GM12878 (cell line): Measurements from ENCODE around the gene TMEM259.

ENCODE experiments used
- CTCF ChIP-seq, 3 experiments: IDR thresholded peaks in 2 of 3; conservative IDR thresholded peaks in 1 of 3; 2 replicates each; pipeline ENCODE4 v1.5.1; 2011; ENCODE audit warnings: low read depth in 3 of 3, low read length in 3 of 3, mild to moderate bottlenecking in 3 of 3, control low read depth in 2 of 3, moderate library complexity in 2 of 3, inconsistent platforms in 1 of 3, mixed read lengths in 1 of 3; ENCODE audit not compliant: control insufficient read depth in 2 of 3, insufficient read depth in 1 of 3; ENCODE audit errors: extremely low read depth in 1 of 3
- FOXM1 ChIP-seq: IDR thresholded peaks from 2 replicates; pipeline ENCODE4 v1.6.1; 2012; ENCODE audit warnings: low read depth, mild to moderate bottlenecking, inconsistent platforms, low read length, moderate library complexity
- POLR2AphosphoS2 ChIP-seq: IDR thresholded peaks from 2 replicates; pipeline ENCODE4 v1.6.1; 2011; ENCODE audit warnings: low read depth, mild to moderate bottlenecking, low read length, improper control_type of control experiment, moderate library complexity
- POU2F2 ChIP-seq: IDR thresholded peaks from 3 replicates; pipeline ENCODE4 v1.6.1; 2011; ENCODE audit warnings: low read depth, mild to moderate bottlenecking, low read length, borderline replicate concordance
- RFX5 ChIP-seq: IDR thresholded peaks from 2 replicates; pipeline ENCODE4 v1.6.1; 2011; ENCODE audit warnings: low read depth, low read length, improper control_type of control experiment
- SIN3A ChIP-seq: IDR thresholded peaks from 2 replicates; pipeline ENCODE4 v1.6.1; 2012; ENCODE audit warnings: low read depth, low read length, improper control_type of control experiment
- USF2 ChIP-seq: IDR thresholded peaks from 2 replicates; pipeline ENCODE4 v1.6.1; 2011; ENCODE audit warnings: low read depth, low read length, improper control_type of control experiment, borderline replicate concordance
- YY1 ChIP-seq: IDR thresholded peaks from 2 replicates; pipeline ENCODE4 v1.6.1; 2011; ENCODE audit warnings: low read depth, mild to moderate bottlenecking, low read length
- ZBTB40 ChIP-seq: fragments of 450-650 bp; IDR thresholded peaks from 2 replicates; pipeline ENCODE4 v1.6.1; 2016; ENCODE audit warnings: mild to moderate bottlenecking, moderate library complexity, borderline replicate concordance
- TF ChIP-seq, protein P1 (sequence below): IDR thresholded peaks from 2 replicates; pipeline ENCODE4 v1.6.1; 2012; ENCODE audit warnings: low read depth, low read length, improper control_type of control experiment
- TF ChIP-seq, protein P2 (sequence below): IDR thresholded peaks from 2 replicates; pipeline ENCODE4 v1.6.1; 2012; ENCODE audit warnings: low read length, inconsistent platforms
- TF ChIP-seq, protein P3 (sequence below): IDR thresholded peaks from 2 replicates; pipeline ENCODE4 v1.6.1; 2012; ENCODE audit warnings: mild to moderate bottlenecking, low read depth, low read length

- TF ChIP-seq SIN3A (no peak), YY1 (no peak), RFX5 (no peak), CTCF (IDR thresholded peaks at IDR 0.05 in 2 of 3, conservative IDR thresholded peaks at IDR 0.05 in 1 of 3; ENCODE audit: control insufficient read depth in 2 of 3, extremely low read depth in 1 of 3, insufficient read depth in 1 of 3, low read depth in 3 of 3, low read length in 3 of 3) (no peak), POLR2AphosphoS2 (no peak), USF2 (no peak), POU2F2 (no peak), FOXM1 (no peak), ZBTB40 (no peak)
- TF ChIP-seq, protein P1, sequence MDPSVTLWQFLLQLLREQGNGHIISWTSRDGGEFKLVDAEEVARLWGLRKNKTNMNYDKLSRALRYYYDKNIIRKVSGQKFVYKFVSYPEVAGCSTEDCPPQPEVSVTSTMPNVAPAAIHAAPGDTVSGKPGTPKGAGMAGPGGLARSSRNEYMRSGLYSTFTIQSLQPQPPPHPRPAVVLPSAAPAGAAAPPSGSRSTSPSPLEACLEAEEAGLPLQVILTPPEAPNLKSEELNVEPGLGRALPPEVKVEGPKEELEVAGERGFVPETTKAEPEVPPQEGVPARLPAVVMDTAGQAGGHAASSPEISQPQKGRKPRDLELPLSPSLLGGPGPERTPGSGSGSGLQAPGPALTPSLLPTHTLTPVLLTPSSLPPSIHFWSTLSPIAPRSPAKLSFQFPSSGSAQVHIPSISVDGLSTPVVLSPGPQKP = no peak
- TF ChIP-seq, protein P2, sequence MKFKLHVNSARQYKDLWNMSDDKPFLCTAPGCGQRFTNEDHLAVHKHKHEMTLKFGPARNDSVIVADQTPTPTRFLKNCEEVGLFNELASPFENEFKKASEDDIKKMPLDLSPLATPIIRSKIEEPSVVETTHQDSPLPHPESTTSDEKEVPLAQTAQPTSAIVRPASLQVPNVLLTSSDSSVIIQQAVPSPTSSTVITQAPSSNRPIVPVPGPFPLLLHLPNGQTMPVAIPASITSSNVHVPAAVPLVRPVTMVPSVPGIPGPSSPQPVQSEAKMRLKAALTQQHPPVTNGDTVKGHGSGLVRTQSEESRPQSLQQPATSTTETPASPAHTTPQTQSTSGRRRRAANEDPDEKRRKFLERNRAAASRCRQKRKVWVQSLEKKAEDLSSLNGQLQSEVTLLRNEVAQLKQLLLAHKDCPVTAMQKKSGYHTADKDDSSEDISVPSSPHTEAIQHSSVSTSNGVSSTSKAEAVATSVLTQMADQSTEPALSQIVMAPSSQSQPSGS = no peak
- TF ChIP-seq, protein P3, sequence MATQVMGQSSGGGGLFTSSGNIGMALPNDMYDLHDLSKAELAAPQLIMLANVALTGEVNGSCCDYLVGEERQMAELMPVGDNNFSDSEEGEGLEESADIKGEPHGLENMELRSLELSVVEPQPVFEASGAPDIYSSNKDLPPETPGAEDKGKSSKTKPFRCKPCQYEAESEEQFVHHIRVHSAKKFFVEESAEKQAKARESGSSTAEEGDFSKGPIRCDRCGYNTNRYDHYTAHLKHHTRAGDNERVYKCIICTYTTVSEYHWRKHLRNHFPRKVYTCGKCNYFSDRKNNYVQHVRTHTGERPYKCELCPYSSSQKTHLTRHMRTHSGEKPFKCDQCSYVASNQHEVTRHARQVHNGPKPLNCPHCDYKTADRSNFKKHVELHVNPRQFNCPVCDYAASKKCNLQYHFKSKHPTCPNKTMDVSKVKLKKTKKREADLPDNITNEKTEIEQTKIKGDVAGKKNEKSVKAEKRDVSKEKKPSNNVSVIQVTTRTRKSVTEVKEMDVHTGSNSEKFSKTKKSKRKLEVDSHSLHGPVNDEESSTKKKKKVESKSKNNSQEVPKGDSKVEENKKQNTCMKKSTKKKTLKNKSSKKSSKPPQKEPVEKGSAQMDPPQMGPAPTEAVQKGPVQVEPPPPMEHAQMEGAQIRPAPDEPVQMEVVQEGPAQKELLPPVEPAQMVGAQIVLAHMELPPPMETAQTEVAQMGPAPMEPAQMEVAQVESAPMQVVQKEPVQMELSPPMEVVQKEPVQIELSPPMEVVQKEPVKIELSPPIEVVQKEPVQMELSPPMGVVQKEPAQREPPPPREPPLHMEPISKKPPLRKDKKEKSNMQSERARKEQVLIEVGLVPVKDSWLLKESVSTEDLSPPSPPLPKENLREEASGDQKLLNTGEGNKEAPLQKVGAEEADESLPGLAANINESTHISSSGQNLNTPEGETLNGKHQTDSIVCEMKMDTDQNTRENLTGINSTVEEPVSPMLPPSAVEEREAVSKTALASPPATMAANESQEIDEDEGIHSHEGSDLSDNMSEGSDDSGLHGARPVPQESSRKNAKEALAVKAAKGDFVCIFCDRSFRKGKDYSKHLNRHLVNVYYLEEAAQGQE = no peak
Observed at GRCh38 chr19:971795-972194, 49.1 kb downstream of the TMEM259 start.
